ENCODE results near the gene FAM13A. TPM values are rescaled to one million over a fixed set of nuclear protein-coding genes. Genes with fewer than 3 reads are reported as not detected.

Gene FAM13A
- total and polyA plus RNA-seq, 9 of the 15 experiments (the other 6 are each of a cell fraction or from before 2014, with no cell fraction given), result 11.3 to 23.3 (median 14.7) TPM

- FAIRE-seq, result no peak
- no peak overlapping the region for H3K4me2 ChIP-seq (ENCODE audit: insufficient read depth, low read length)
- in situ Hi-C loops (cut with MboI), result no loop called here
Observed at GRCh38 chr4:88792821-88793220, 264.2 kb downstream of the FAM13A start.

More at GRCh38 chr4:88792821-88793220, 264.2 kb downstream of the FAM13A start:
- BruUV-seq (replicated peaks), result no TSS peak
- Histone ChIP-seq H3K9ac (ENCODE audit: insufficient read depth in 1 of 2, low read depth in 2 of 2, low read length in 2 of 2) (no peak overlapping the region), H3K27ac (ENCODE audit: extremely low read depth, low read depth, low read length) (no peak overlapping the region), H3K4me1 (replicated peaks in 1 of 2; ENCODE audit: control insufficient read depth in 2 of 2, insufficient read depth in 2 of 2, low read length in 2 of 2) (no peaks in the 10 kb centered on the region), H3K27me3 (ENCODE audit: control insufficient read depth in 2 of 2, insufficient read depth in 2 of 2, low read length in 2 of 2) (no peaks in the 10 kb centered on the region), H3K9me3 (replicated peaks; ENCODE audit: control insufficient read depth, insufficient read depth, low read depth, low read length) (no peaks in the 10 kb centered on the region), H3K4me3 (no peak overlapping the region), H3K79me2 (ENCODE audit: control insufficient read depth, insufficient read depth, low read length) (no peaks in the 10 kb centered on the region), H3K36me3 (ENCODE audit: control insufficient read depth, insufficient read depth, low read length) (peaks cover 5% of the 10 kb centered on the region; the same call in 1 of the 3 replicates), H2AFZ (ENCODE audit: low read depth, low read length) (no peak overlapping the region), H4K20me1 (replicated peaks; ENCODE audit: control insufficient read depth, insufficient read depth, low read length) (no peaks in the 10 kb centered on the region), H3K9me1 (ENCODE audit: control insufficient read depth, insufficient read depth, low read length) (no peaks in the 10 kb centered on the region)
- CTCF ChIA-PET (ENCODE audit: low intra/inter-chr PET ratio), result no interaction called here
- WGBS (ENCODE audit: insufficient coverage, low coverage, missing lambda C conversion rate), result 94% methylated on average over 1 of the region's 1 CpG
- no peak for ATAC-seq
- POLR2A ChIA-PET, result no interaction called here
- DNase-seq (ENCODE audit: extremely low read depth in 1 of 4, low spot score in 3 of 4), result no peak
- intact Hi-C loops (cut with micrococcal nuclease), result loop anchor here (5.0 to 10.0 kb wide), 2 partner anchors 86 to 118 kb away; no protein-coding TSS in a partner anchor
- TF ChIP-seq ZNF785 (CRISPR knock-in tag; IDR thresholded peaks at IDR 0.05), result no peak
- no peak for TF ChIP-seq ZNF512 (tag; IDR thresholded peaks at IDR 0.05)
- TF ChIP-seq RCOR1 (IDR thresholded peaks at IDR 0.05; ENCODE audit: borderline replicate concordance in 1 of 2, low read depth in 2 of 2, low read length in 2 of 2), result no peak
- no peak for TF ChIP-seq CBFA2T3 (IDR thresholded peaks at IDR 0.05)
- no peak for TF ChIP-seq POLR2G (IDR thresholded peaks at IDR 0.05; ENCODE audit: low read depth, low read length)
- TF ChIP-seq FIP1L1 (IDR thresholded peaks at IDR 0.05; ENCODE audit: low read depth, low read length, poor library complexity, severe bottlenecking), result no peak
- no peak for TF ChIP-seq ZNF717 (CRISPR knock-in tag; IDR thresholded peaks at IDR 0.05)
- no peak for TF ChIP-seq ARID4B (CRISPR knock-in tag; IDR thresholded peaks at IDR 0.05)

Measured in K562 (cell line).